GM19099 (cell line): Measurements from ENCODE around the gene CEP72.

Experiments used
- POLR2A ChIP-seq: IDR thresholded peaks from 3 replicates; pipeline ENCODE4 v1.6.1; 2011; ENCODE audit warnings: low read depth; ENCODE audit not compliant: insufficient read length; ENCODE audit errors: extremely low read depth

CEP72 gene

GRCh38 chr5:635306-636055 is 23.3 kb downstream of the CEP72 start:
- no peak for TF ChIP-seq POLR2A

DNA sequence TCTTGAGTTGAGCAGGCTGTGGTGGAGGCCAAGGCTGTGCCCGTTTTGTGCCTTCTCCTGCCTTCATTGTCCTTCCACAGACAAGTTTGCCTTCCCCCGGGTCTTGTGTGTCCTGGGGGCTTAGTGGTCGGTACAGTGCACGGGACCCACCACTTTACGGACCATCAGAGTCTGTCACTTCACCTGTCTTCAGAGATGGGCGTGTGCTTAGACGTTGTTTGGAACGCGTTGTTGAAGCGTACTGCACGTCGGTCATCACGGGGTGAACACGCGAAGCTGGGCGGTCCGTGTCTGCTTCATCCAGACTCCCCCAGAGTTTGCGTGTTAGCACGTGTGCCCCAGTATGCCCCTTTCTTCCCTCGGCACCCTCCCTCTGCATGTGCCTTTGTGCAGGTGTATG is 24.8 kb downstream of the CEP72 start:
- TF ChIP-seq POLR2A = no peak

- TF ChIP-seq POLR2A = no peak
Observed at GRCh38 chr5:637581-638450, 25.7 kb downstream of the CEP72 start.

GRCh38 chr5:638501-639252 is 26.5 kb downstream of the CEP72 start:
- no peak for TF ChIP-seq POLR2A

DNA sequence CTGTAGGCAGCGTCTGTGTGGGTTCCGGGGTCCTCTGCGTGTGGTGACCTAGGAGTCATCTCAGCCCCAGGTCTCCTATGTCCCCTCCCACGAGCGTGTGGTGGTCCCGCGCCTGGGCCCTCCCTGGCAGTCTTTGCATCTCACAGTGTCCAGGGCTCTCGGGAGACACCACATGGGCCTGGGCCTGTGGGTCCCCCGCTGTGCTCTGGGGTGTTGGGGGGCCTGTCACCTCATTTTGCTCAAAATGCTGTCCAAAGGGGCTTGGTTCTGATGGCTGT is 27.1 kb downstream of the CEP72 start:
- no peak for TF ChIP-seq POLR2A

- TF ChIP-seq POLR2A = no peak
Observed at GRCh38 chr5:639584-640213, 27.6 kb downstream of the CEP72 start.

- no peak for TF ChIP-seq POLR2A
Observed at GRCh38 chr5:640461-641330, 28.6 kb downstream of the CEP72 start.

- TF ChIP-seq POLR2A = no peak
Observed at GRCh38 chr5:641331-641765, 29.2 kb downstream of the CEP72 start.

- no peak for TF ChIP-seq POLR2A
Observed at GRCh38 chr5:642481-642880, 30.3 kb downstream of the CEP72 start.

DNA sequence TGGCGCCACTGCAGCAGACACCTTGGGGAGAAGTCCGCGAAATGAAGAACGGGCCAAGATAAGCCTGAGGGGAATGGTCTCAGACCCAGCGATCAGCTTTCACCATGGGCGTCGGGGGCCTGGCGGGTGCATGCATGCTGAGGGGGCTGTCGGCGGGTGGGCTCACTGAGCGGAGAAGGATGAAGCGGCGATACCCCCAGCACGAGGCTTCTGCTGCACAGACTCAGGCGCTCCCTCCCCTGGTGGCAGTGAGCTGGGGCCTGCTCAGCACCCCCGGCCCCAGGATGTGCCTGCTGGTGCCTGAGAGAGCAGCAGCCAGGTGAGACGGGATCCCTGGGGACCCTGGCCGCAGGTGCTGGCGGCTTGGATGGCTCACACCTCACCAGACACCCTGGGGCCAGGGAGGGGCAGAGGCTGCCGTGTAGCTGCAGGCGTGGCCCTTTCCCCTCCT is 31.2 kb downstream of the CEP72 start:
- no peak for TF ChIP-seq POLR2A

GRCh38 chr5:643811-644271 is 31.7 kb downstream of the CEP72 start:
- no peak for TF ChIP-seq POLR2A

GRCh38 chr5:644509-644908 is 32.4 kb downstream of the CEP72 start:
- no peak for TF ChIP-seq POLR2A

- no peak for TF ChIP-seq POLR2A
Observed at GRCh38 chr5:644971-645370, 32.8 kb downstream of the CEP72 start.

DNA sequence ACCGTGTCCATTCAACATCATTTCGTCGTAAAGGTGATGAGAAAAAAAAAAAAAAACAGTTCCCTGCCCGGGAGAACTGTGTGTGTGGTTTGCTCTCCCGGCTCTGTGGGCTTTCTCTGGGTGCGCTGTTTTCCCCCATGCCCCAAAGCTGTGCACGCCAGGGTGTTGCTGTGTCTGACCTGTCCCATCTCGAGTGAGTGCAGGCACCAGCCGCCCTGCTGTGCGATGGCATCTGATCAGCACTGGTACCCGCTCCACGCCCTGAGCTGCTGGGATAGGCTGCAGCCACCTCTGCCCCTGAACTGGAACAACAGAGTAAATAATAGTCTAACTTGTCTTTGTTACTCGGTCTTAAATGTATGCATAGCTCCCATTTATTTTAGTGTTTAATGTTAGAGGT is 33.3 kb downstream of the CEP72 start:
- no peak for TF ChIP-seq POLR2A
